Measurements from ENCODE around the gene XRN2. TPM values are rescaled to one million over a fixed set of nuclear protein-coding genes. Genes with fewer than 3 reads are reported as not detected.

XRN2 gene
- total RNA-seq, 1 experiment from 2014 or later: 118 TPM

GRCh38 chr20:21395666-21396598 lies 92.8 kb downstream of the XRN2 start (continued):
- TF ChIP-seq, protein P1, sequence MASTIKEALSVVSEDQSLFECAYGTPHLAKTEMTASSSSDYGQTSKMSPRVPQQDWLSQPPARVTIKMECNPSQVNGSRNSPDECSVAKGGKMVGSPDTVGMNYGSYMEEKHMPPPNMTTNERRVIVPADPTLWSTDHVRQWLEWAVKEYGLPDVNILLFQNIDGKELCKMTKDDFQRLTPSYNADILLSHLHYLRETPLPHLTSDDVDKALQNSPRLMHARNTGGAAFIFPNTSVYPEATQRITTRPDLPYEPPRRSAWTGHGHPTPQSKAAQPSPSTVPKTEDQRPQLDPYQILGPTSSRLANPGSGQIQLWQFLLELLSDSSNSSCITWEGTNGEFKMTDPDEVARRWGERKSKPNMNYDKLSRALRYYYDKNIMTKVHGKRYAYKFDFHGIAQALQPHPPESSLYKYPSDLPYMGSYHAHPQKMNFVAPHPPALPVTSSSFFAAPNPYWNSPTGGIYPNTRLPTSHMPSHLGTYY (CRISPR knock-in tag; IDR thresholded peaks at IDR 0.05): no peak
- TF ChIP-seq TP53 (CRISPR knock-in tag; IDR thresholded peaks at IDR 0.05) (peak; percentile 86), MYBL2 (CRISPR knock-in tag; IDR thresholded peaks at IDR 0.05) (peak; percentile 91), FOXK1 (CRISPR knock-in tag; IDR thresholded peaks at IDR 0.05) (peak; percentile 84; the same call in 1 of the 2 replicates), KAT7 (CRISPR knock-in tag; IDR thresholded peaks at IDR 0.05; ENCODE audit: borderline replicate concordance) (0 out of 2 replicates have a peak, but pooled peaks have one; percentile 11), IRF1 (CRISPR knock-in tag; IDR thresholded peaks at IDR 0.05) (0 out of 2 replicates have a peak, but pooled peaks have one; percentile 63)

- peak; percentile 36 for DNase-seq (ENCODE audit: low spot score)
- H3K27me3 Mint-ChIP-seq (ENCODE audit: low read depth): peaks cover 94% of the 10 kb centered on the region
- no peak overlapping the region for H3K4me3 Mint-ChIP-seq
- TF ChIP-seq MYBL2 (CRISPR knock-in tag; IDR thresholded peaks at IDR 0.05) (no peak), TEAD4 (CRISPR knock-in tag; IDR thresholded peaks at IDR 0.05) (no peak), JAZF1 (CRISPR knock-in tag; IDR thresholded peaks at IDR 0.05) (no peak), SMAD3 (CRISPR knock-in tag; IDR thresholded peaks at IDR 0.05; ENCODE audit: borderline replicate concordance) (no peak), CREM (CRISPR knock-in tag; IDR thresholded peaks at IDR 0.05) (0 out of 2 replicates have a peak, but pooled peaks have one; percentile 16), ATF3 (CRISPR knock-in tag; conservative IDR thresholded peaks at IDR 0.05) (no peak), ZNF423 (CRISPR knock-in tag; IDR thresholded peaks at IDR 0.05) (peak; percentile 76), IRF2 (CRISPR knock-in tag; IDR thresholded peaks at IDR 0.05; ENCODE audit: borderline replicate concordance, low read depth) (no peak), SP1 (CRISPR knock-in tag; conservative IDR thresholded peaks at IDR 0.05) (0 out of 2 replicates have a peak, but pooled peaks have one; percentile 9), MAX (CRISPR knock-in tag; IDR thresholded peaks at IDR 0.05) (no peak), FOXK1 (CRISPR knock-in tag; IDR thresholded peaks at IDR 0.05) (0 out of 2 replicates have a peak, but pooled peaks have one; percentile 9), ATF2 (CRISPR knock-in tag; IDR thresholded peaks at IDR 0.05; ENCODE audit: borderline replicate concordance, low read depth) (no peak), FOXJ3 (CRISPR knock-in tag; IDR thresholded peaks at IDR 0.05; ENCODE audit: borderline replicate concordance) (no peak)
- no peaks in the 10 kb centered on the region for H3K9me3 Mint-ChIP-seq
- no peaks in the 10 kb centered on the region for H3K36me3 Mint-ChIP-seq
- POLR2A ChIA-PET: interaction anchor here (0.6 kb wide), 1 partner anchor 81 kb away, joined by 4 read pairs; no protein-coding TSS in a partner anchor
- H3K27ac Mint-ChIP-seq: no peak overlapping the region
- ATAC-seq: peak; percentile 25
- CTCF ChIA-PET: interaction anchor here (2.2 kb wide), 1 partner anchor 108 kb away, joined by 10 read pairs; no protein-coding TSS in a partner anchor
- peaks cover 26% of the 10 kb centered on the region for H3K4me1 Mint-ChIP-seq
Observed at GRCh38 chr20:21396599-21397340, 93.6 kb downstream of the XRN2 start.
